Nephron progenitor cell (in vitro differentiated cells): ENCODE results near the gene SLC18B1.
A peak's percentile ranks its signal among the peaks of the same experiment; 100 is the strongest.

Source experiments
- DNase-seq: peaks from one replicate; pipeline ENCODE4 v3.0.0; 2021
- H3K27ac Mint-ChIP-seq: 2 replicates; pipeline ENCODE4 v1.8.0; 2021; ENCODE audit warnings: mild to moderate bottlenecking, moderate library complexity, mixed read lengths
- H3K27me3 Mint-ChIP-seq: 2 replicates; pipeline ENCODE4 v1.8.0; 2021; ENCODE audit warnings: mild to moderate bottlenecking, low read depth, mixed read lengths; ENCODE audit not compliant: poor library complexity
- H3K36me3 Mint-ChIP-seq: 2 replicates; pipeline ENCODE4 v1.8.0; 2021; ENCODE audit warnings: low read depth, mixed read lengths
- H3K4me1 Mint-ChIP-seq: 2 replicates; pipeline ENCODE4 v1.8.0; 2021; ENCODE audit warnings: mixed read lengths
- H3K4me3 Mint-ChIP-seq: 2 replicates; pipeline ENCODE4 v1.8.0; 2021; ENCODE audit warnings: mild to moderate bottlenecking, moderate library complexity, mixed read lengths
- H3K9me3 Mint-ChIP-seq: 2 replicates; pipeline ENCODE4 v1.8.0; 2021; ENCODE audit warnings: mild to moderate bottlenecking, moderate library complexity, mixed read lengths
- TF ChIP-seq, protein P1 (sequence below): fragments of 200-600 bp; sonication (generic); IDR thresholded peaks from 2 replicates; pipeline ENCODE4 v1.5.0; 2021; ENCODE audit warnings: antibody characterized with exemption

Gene SLC18B1

DNA sequence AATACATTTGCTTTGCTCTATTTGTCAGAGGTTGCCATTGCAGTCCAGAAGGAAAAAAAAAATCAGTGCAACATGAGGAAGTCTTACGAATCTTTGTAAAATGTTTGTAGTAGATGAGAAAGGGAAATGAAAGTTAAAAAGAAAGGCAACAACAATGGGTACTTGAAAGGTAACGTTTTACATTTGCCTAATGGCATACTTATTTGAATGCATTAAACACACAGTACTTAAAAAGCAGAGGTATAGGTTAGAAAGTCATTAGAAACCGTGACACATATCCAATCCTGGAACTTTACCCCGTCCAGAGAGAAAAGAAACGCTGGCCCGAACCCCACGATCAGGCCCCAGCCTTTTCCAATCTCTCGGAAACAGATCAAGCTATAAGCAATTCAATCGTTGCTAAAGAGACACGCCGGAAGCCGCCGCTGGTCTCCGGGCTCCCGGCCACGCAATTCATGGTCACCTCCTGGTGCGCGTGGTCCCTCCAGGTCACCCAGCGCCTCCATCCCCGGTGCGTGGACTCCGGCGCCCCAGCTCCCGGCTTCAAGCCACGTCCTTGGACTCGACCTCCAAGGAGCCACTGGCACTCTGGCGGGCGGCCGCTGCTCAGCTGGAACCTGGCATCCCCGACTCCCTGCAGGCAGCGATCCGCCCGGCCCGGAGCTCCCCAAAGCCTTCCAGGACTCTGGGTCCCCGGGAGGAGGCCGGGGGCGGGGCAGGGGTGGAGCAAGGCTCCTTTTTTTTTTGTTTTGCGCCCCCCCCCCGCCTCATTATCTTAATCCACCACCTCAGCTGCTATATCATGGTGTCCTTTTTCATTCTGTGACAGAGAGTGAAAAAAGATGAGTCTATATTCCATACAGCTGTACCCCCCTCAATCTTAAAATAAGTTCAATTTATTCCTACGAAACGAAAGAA, at the start of gene SLC18B1:
TSS of gene SLC18B1 (minus strand) at position 687 of the 918 bp plus-strand sequence. CDS start at position 506, 181 bp downstream.
- Mint-ChIP-seq H3K4me1 (peaks cover 9% of the 10 kb centered on the region), H3K4me3 (peak within 1 kb of the TSS; percentile 87), H3K27ac (no peak within 1 kb of the TSS), H3K9me3 (no peaks in the 10 kb centered on the region), H3K36me3 (peaks cover 19% of the 10 kb centered on the region), H3K27me3 (no peaks in the 10 kb centered on the region)
- peak; percentile 69 for DNase-seq
- TF ChIP-seq, protein P1, sequence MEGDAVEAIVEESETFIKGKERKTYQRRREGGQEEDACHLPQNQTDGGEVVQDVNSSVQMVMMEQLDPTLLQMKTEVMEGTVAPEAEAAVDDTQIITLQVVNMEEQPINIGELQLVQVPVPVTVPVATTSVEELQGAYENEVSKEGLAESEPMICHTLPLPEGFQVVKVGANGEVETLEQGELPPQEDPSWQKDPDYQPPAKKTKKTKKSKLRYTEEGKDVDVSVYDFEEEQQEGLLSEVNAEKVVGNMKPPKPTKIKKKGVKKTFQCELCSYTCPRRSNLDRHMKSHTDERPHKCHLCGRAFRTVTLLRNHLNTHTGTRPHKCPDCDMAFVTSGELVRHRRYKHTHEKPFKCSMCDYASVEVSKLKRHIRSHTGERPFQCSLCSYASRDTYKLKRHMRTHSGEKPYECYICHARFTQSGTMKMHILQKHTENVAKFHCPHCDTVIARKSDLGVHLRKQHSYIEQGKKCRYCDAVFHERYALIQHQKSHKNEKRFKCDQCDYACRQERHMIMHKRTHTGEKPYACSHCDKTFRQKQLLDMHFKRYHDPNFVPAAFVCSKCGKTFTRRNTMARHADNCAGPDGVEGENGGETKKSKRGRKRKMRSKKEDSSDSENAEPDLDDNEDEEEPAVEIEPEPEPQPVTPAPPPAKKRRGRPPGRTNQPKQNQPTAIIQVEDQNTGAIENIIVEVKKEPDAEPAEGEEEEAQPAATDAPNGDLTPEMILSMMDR: no peak

DNA sequence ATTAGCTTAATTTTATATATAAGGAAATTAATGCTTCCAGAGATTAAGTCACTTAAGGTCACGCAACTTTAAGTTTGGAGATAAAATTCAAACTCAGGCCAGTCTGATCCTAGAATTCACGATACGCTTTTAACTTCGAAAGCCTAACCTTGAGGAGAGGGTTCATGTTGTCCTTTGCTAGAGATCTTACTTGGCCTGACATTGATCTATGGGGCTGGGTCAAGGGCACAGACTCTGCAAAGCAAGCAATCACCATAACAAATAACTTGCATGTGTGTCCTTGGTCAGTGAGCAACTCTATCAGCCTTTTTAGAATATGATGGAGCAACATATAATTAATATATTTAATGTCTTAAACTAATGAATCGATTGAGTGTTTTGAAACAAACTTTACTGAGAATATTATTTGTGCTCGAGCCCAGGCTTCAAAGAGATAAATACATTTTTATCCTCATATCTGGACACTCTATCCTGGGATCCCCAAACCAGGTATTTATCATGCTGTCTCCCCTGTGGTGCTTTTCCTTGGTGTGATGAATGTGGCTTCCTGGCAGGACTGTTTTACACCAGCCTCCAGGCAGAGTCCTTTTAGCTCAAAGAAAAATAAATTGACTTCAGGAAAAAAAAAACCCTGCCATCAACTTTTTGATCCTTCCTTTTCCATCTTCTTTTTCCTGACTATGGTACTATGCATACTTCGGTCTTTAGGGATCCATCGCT, 45.0 kb upstream of the SLC18B1 start:
- DNase-seq: peak; percentile 59
- peaks cover 27% of the 10 kb centered on the region for H3K4me1 Mint-ChIP-seq
- H3K4me3 Mint-ChIP-seq: peak overlapping the region; percentile 10
- no peaks in the 10 kb centered on the region for H3K36me3 Mint-ChIP-seq
- no peaks in the 10 kb centered on the region for H3K27me3 Mint-ChIP-seq
- TF ChIP-seq, protein P1: no peak
- peaks cover 8% of the 10 kb centered on the region for H3K9me3 Mint-ChIP-seq
- peak overlapping the region; percentile 90 for H3K27ac Mint-ChIP-seq

DNA sequence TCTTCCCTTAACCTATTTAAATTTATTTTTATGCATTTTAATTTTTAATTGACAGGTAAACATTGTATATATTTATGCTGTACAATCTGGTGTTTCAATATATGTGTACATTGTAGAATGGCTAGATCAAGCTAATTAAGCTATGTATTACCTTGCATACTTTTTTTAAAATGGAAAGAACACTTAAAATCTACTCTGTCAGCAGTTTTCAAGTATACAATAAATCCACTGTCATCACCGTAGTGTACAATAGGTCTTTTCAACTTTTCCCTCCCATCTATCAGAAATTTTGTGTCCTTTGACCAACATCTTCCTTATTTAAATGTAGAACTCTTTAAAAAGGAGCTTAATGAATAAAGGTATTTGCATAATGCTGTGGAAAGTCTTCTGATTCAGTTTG, 43.5 kb upstream of the SLC18B1 start:
- H3K27me3 Mint-ChIP-seq: peaks cover 1% of the 10 kb centered on the region
- H3K27ac Mint-ChIP-seq: no peak overlapping the region
- no peak overlapping the region for H3K4me3 Mint-ChIP-seq
- no peak for DNase-seq
- TF ChIP-seq, protein P1: no peak
- H3K9me3 Mint-ChIP-seq: peaks cover 5% of the 10 kb centered on the region
- peaks cover 1% of the 10 kb centered on the region for H3K36me3 Mint-ChIP-seq
- peaks cover 31% of the 10 kb centered on the region for H3K4me1 Mint-ChIP-seq

DNA sequence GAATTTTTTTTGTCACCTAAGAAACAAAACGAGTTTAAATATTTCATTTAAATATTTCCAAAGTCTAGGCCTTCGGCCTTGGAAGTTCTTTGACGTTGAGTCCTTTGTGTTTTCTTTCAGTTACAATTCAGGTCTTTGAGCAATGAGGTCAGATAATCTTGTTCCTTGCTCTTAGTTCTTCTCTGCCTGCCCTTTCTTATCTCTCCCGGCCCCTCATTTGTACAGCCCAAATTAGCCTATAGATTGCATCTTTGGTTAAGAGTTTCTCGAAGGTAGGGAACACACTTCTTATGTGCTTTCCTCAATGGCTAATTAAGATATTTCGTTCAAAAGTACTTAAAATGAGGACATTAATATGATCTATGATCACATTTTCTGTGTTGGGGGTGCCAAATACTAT, 34.5 kb upstream of the SLC18B1 start:
- TF ChIP-seq, protein P1: no peak
- H3K27me3 Mint-ChIP-seq: peaks cover 6% of the 10 kb centered on the region
- H3K4me1 Mint-ChIP-seq: peaks cover 6% of the 10 kb centered on the region
- no peak for DNase-seq
- no peak overlapping the region for H3K4me3 Mint-ChIP-seq
- H3K27ac Mint-ChIP-seq: no peak overlapping the region
- H3K9me3 Mint-ChIP-seq: peaks cover 5% of the 10 kb centered on the region
- peaks cover 4% of the 10 kb centered on the region for H3K36me3 Mint-ChIP-seq

DNA sequence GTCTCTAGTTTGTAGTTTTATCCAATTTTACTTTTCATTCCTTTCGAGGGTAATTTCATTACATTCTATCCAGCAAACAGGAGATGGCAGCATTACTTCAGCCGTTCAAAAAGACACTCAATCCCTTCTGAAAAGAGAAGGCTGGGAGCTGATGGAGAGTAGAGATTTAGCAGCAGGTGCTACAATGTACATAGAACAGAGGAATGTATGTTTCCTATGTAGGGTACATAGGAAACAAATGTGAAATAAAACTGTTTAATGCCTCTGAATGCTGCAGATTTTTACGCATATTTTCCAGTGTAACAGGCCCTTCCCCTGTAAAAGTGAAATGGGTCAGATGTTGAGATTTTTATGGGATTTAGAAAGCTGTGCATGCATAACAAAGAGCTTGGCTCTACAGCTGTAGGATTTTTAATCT, 31.9 kb upstream of the SLC18B1 start:
- H3K4me3 Mint-ChIP-seq: no peak overlapping the region
- no peak for DNase-seq
- peaks cover 3% of the 10 kb centered on the region for H3K27me3 Mint-ChIP-seq

More for the DNA sequence above, 31.9 kb upstream of the SLC18B1 start:
- TF ChIP-seq, protein P1: peak; percentile 65
- H3K4me1 Mint-ChIP-seq: no peaks in the 10 kb centered on the region
- no peaks in the 10 kb centered on the region for H3K9me3 Mint-ChIP-seq
- no peaks in the 10 kb centered on the region for H3K36me3 Mint-ChIP-seq
- no peak overlapping the region for H3K27ac Mint-ChIP-seq
